Measurements from ENCODE around the gene EVC2. TPM values are rescaled to one million over a fixed set of nuclear protein-coding genes. Genes with fewer than 3 reads are reported as not detected.

EVC2 gene
- total RNA-seq, 1 experiment from 2014 or later, result 7.8 TPM

GRCh38 chr4:5753366-5753765 lies 45.0 kb upstream of the EVC2 start:
- Histone ChIP-seq H2AK5ac (ENCODE audit: insufficient read length, low read length) (no peak overlapping the region), H4K5ac (ENCODE audit: insufficient read length, low read depth, low read length) (no peak overlapping the region), H3K79me2 (ENCODE audit: insufficient read depth, low read length) (no peaks in the 10 kb centered on the region), H3K4me1 (ENCODE audit: insufficient read depth, low read length) (peaks cover 10% of the 10 kb centered on the region; the same call in 1 of the 2 replicates), H3K27me3 (ENCODE audit: insufficient read depth, low read length) (no peaks in the 10 kb centered on the region), H4K20me1 (ENCODE audit: control insufficient read depth, insufficient read depth, insufficient read length) (no peaks in the 10 kb centered on the region), H3T11ph (ENCODE audit: low read length) (no peak overlapping the region), H3K27ac (ENCODE audit: insufficient read length, low read depth, low read length) (no peak overlapping the region), H2BK5ac (ENCODE audit: insufficient read length, low read length) (no peak overlapping the region), H3K79me1 (ENCODE audit: insufficient read depth, low read depth, low read length, poor library complexity, severe bottlenecking) (no peaks in the 10 kb centered on the region), H3K18ac (ENCODE audit: insufficient read length, low read depth, low read length) (no peak overlapping the region), H3K9me3 (ENCODE audit: control insufficient read depth, low read depth, low read length) (no peaks in the 10 kb centered on the region), H2BK15ac (ENCODE audit: low read depth, low read length) (no peak overlapping the region), H3K23me2 (ENCODE audit: insufficient read length, low read depth, low read length, poor library complexity, severe bottlenecking) (no peaks in the 10 kb centered on the region), H2BK12ac (ENCODE audit: insufficient read length, low read depth, low read length) (no peak overlapping the region), H4K91ac (ENCODE audit: insufficient read length, low read depth, low read length) (no peak overlapping the region), H2BK120ac (ENCODE audit: low read depth, low read length, poor library complexity, severe bottlenecking) (no peak overlapping the region), H3K4ac (ENCODE audit: low read depth, low read length) (no peak overlapping the region), H2BK20ac (ENCODE audit: low read depth, low read length, poor library complexity, severe bottlenecking) (no peak overlapping the region), H4K8ac (replicated peaks; ENCODE audit: insufficient read length, low read depth, low read length) (no peak overlapping the region), H2AFZ (ENCODE audit: low read length) (no peak overlapping the region), H3K56ac (ENCODE audit: insufficient read length, low read depth, low read length) (no peak overlapping the region), H3K9ac (ENCODE audit: extremely low read depth, insufficient read length, low read length) (no peak overlapping the region), H3K14ac (ENCODE audit: insufficient read depth, low read length) (no peak overlapping the region), H3K23ac (ENCODE audit: insufficient read length, low read depth, low read length) (no peak overlapping the region), H3K4me2 (ENCODE audit: insufficient read depth, insufficient read length, low read length) (no peak overlapping the region)
- Mint-ChIP-seq H3K27ac (peak overlapping the region in 2 of 3 experiments; percentile 34 to 55; a peak in 1 of 7 replicates), H3K4me1 (peaks cover 22 to 26% of the 10 kb centered on the region in 2 experiments), H3K36me3 (ENCODE audit: insufficient read depth in 1 of 3, low read depth in 3 of 3) (peaks cover 36 to 59% (median 53%) of the 10 kb centered on the region in 3 experiments; a peak in 6 of 7 replicates), H3K4me3 (no peak overlapping the region; a peak in 1 of 5 replicates), H3K27me3 (ENCODE audit: low read depth) (no peaks in the 10 kb centered on the region; the same call in none of the 2 replicates), H3K9me3 (no peaks in the 10 kb centered on the region)
- no CpG with 5 or more reads among the region's 7 CpGs for WGBS (ENCODE audit: extremely low coverage, insufficient read length, low lambda C conversion rate)
- DNase-seq, result no peak
- no peak for TF ChIP-seq CTCF (conservative IDR thresholded peaks at IDR 0.05)
